Endothelial cell of umbilical vein (primary cell): Measurements from ENCODE around the gene S100A4. TPM values are rescaled to one million over a fixed set of nuclear protein-coding genes. Genes with fewer than 3 reads are reported as not detected.

Source experiments
- BruUV-seq: library from RNA; stranded (reverse); fragments of 400-500 nt; replicated peaks from 2 replicates; lab custom pipeline; 2021; lab: Mats Ljungman, UMichigan
- CTCF ChIA-PET: fragments of 300-600, 350-600 bp; sonication (Branson Sonifier 250); formaldehyde crosslinking; loops from one replicate; lab custom pipeline; 2021; ENCODE audit warnings: antibody characterized with exemption, inconsistent platforms; lab: Charles Lee
- POLR2A ChIA-PET: fragments of 300-600, 350-600 bp; sonication (Branson Sonifier 250); formaldehyde crosslinking; loops from one replicate; lab custom pipeline; 2021; ENCODE audit warnings: antibody characterized with exemption, inconsistent platforms; lab: Charles Lee
- DNase-seq: peaks from one replicate; pipeline ENCODE4 v3.0.0-alpha.2; 2011; ENCODE audit warnings: low read depth, low spot score
- FAIRE-seq: peaks from 2 replicates; lab custom pipeline; 2011; peaks lifted over from hg19 to GRCh38; lab: Jason Lieb, UNC
- H2AFZ ChIP-seq: 2 replicates; pipeline ENCODE4 v1.6.0; 2012; ENCODE audit warnings: low read depth, low read length, control low read depth, inconsistent platforms
- H3K27ac ChIP-seq: 2 replicates; pipeline ENCODE4 v1.5.1; 2011; ENCODE audit warnings: low read depth, mild to moderate bottlenecking, control low read depth, low read length, moderate library complexity; ENCODE audit not compliant: insufficient read depth
- H3K27me3 ChIP-seq, 2 experiments: 2 replicates each; pipeline versions ENCODE4 v1.6.0 to v1.6.1; 2011; ENCODE audit warnings: low read length in 2 of 2, mixed read lengths in 1 of 2; ENCODE audit not compliant: control insufficient read depth in 2 of 2, insufficient read depth in 2 of 2
- H3K36me3 ChIP-seq, 2 experiments: 2 replicates in 1 of 2; 3 replicates in 1 of 2; pipeline ENCODE4 v1.5.1; 2011; ENCODE audit warnings: low read length in 2 of 2, mild to moderate bottlenecking in 1 of 2, moderate library complexity in 1 of 2; ENCODE audit not compliant: control insufficient read depth in 2 of 2, insufficient read depth in 2 of 2; ENCODE audit errors: extremely low read depth in 1 of 2
- H3K4me1 ChIP-seq: 3 replicates; pipeline ENCODE4 v1.5.1; 2011; ENCODE audit warnings: mild to moderate bottlenecking, low read length; ENCODE audit not compliant: control insufficient read depth, insufficient read depth; ENCODE audit errors: extremely low read depth
- H3K4me2 ChIP-seq: 2 replicates; pipeline ENCODE4 v1.6.1; 2011; ENCODE audit warnings: low read length, control low read depth, mixed read lengths; ENCODE audit not compliant: insufficient read depth
- H3K4me3 ChIP-seq, 3 experiments: fragments of 200-600 bp in 1 of 3; sonication (generic), shearing (Covaris generic) in 1 of 3; replicated peaks in 1 of 3; 2 replicates each; pipeline ENCODE4 v1.5.1; 2011 to 2016; ENCODE audit warnings: control low read depth in 3 of 3, low read length in 3 of 3, mild to moderate bottlenecking in 2 of 3, inconsistent platforms in 1 of 3, low read depth in 1 of 3, moderate library complexity in 1 of 3; ENCODE audit not compliant: insufficient read depth in 1 of 3
- H3K79me2 ChIP-seq: 2 replicates; pipeline ENCODE4 v1.6.0; 2012; ENCODE audit warnings: low read length, inconsistent platforms; ENCODE audit not compliant: control insufficient read depth, insufficient read depth
- H3K9ac ChIP-seq: replicated peaks from 2 replicates; pipeline ENCODE3; 2011; ENCODE audit warnings: low read length, control low read depth; ENCODE audit not compliant: insufficient read depth; ENCODE audit errors: extremely low read depth
- H3K9me1 ChIP-seq: replicated peaks from 3 replicates; pipeline ENCODE4 v1.6.0; 2011; ENCODE audit warnings: mild to moderate bottlenecking, low read length; ENCODE audit not compliant: control insufficient read depth, insufficient read depth; ENCODE audit errors: extremely low read depth
- H3K9me3 ChIP-seq: replicated peaks from 2 replicates; pipeline ENCODE4 v1.5.1; 2012; ENCODE audit warnings: low read length, inconsistent platforms; ENCODE audit not compliant: control insufficient read depth, insufficient read depth
- H4K20me1 ChIP-seq: replicated peaks from 2 replicates; pipeline ENCODE3; 2011; ENCODE audit warnings: mild to moderate bottlenecking, low read length; ENCODE audit not compliant: control insufficient read depth, insufficient read depth; ENCODE audit errors: extremely low read depth
- CTCF ChIP-seq, 2 donors: IDR thresholded peaks; 1 replicate in 1 of 2; 2 replicates in 1 of 2; pipeline ENCODE4 v1.5.1; 2011; ENCODE audit warnings: low read length in 2 of 2, mild to moderate bottlenecking in 2 of 2, moderate library complexity in 2 of 2, control low read depth in 1 of 2, inconsistent platforms in 1 of 2, low read depth in 1 of 2; ENCODE audit not compliant: insufficient read depth in 1 of 2; ENCODE audit errors: extremely low read depth in 1 of 2
- EZH2 ChIP-seq: IDR thresholded peaks from 2 replicates; pipeline ENCODE4 v1.6.1; 2012; ENCODE audit warnings: borderline replicate concordance, low read depth, mild to moderate bottlenecking, moderate library complexity, low read length, inconsistent platforms; ENCODE audit not compliant: severe bottlenecking
- FOS ChIP-seq: IDR thresholded peaks from 2 replicates; pipeline ENCODE4 v1.6.1; 2011; ENCODE audit warnings: mild to moderate bottlenecking, low read length, moderate library complexity, borderline replicate concordance; ENCODE audit not compliant: insufficient read depth
- GATA2 ChIP-seq: IDR thresholded peaks from 2 replicates; pipeline ENCODE4 v1.7.0; 2011; ENCODE audit warnings: low read depth, mild to moderate bottlenecking, moderate library complexity, mixed read lengths, low read length; ENCODE audit not compliant: insufficient read length, insufficient read depth
- JUN ChIP-seq: IDR thresholded peaks from 2 replicates; pipeline ENCODE4 v1.6.1; 2011; ENCODE audit warnings: borderline replicate concordance, low read depth; ENCODE audit not compliant: insufficient read length, insufficient read depth
- MAX ChIP-seq: IDR thresholded peaks from 2 replicates; pipeline ENCODE4 v1.6.1; 2011; ENCODE audit not compliant: insufficient read depth, insufficient read length
- MYC ChIP-seq: IDR thresholded peaks from one replicate; pipeline ENCODE4 v1.6.1; 2011; ENCODE audit warnings: mild to moderate bottlenecking, low read depth, low read length
- POLR2A ChIP-seq: IDR thresholded peaks from 2 replicates; pipeline ENCODE4 v1.6.1; 2012; ENCODE audit warnings: low read depth, mild to moderate bottlenecking, control low read depth, low read length
- POLR2AphosphoS5 ChIP-seq: IDR thresholded peaks from 2 replicates; pipeline ENCODE4 v1.6.1; 2012; ENCODE audit warnings: low read depth, mild to moderate bottlenecking, control low read depth, low read length, moderate library complexity; ENCODE audit not compliant: insufficient read depth
- dilution Hi-C: fragments of 300-500 bp; cut with MboI; formaldehyde crosslinking; loops from one replicate; pipeline ENCODE4 v1.15.0; 2019; ENCODE audit warnings: low sequenced_read_pairs; ENCODE audit not compliant: extremely low pct_ligation_motif_present
- intact Hi-C: fragments of 100-400 bp; cut with micrococcal nuclease; formaldehyde crosslinking; loops from one replicate; pipeline ENCODE4 v1.10.0; 2022
- polyA plus RNA-seq, 4 experiments: library from polyadenylated mRNA; depleted of rRNA in 3 of 4; stranded (reverse) in 3 of 4; unstranded in 1 of 4; fragments of >200 nt; gene quantifications; 2 replicates each; pipeline versions ENCODE4 v1.2.1 to v1.2.3, GENCODE V29; 2011 to 2012; ENCODE audit warnings: missing spikeins in 1 of 4
- total RNA-seq: library from RNA; stranded (reverse); gene quantifications from 2 replicates; pipeline ENCODE4 v1.2.3, GENCODE V29; 2021

The S100A4 gene
- total and polyA plus RNA-seq, 2 donors (not counting 3 experiments of a cell fraction or from before 2014, with no cell fraction given), result 1.1 TPM; not detected in 1

GRCh38 chr1:153578490-153578889 is 32.9 kb upstream of the S100A4 start:
- Histone ChIP-seq H2AFZ (no peak overlapping the region), H3K4me2 (no peak overlapping the region), H3K9me1 (no peaks in the 10 kb centered on the region), H4K20me1 (no peaks in the 10 kb centered on the region), H3K79me2 (no peaks in the 10 kb centered on the region), H3K4me1 (no peaks in the 10 kb centered on the region), H3K36me3 (no peaks in the 10 kb centered on the region), H3K27ac (no peak overlapping the region), H3K9me3 (no peaks in the 10 kb centered on the region), H3K4me3 (no peak overlapping the region), H3K9ac (no peak overlapping the region), H3K27me3 (no peaks in the 10 kb centered on the region)
- DNase-seq, result no peak
- BruUV-seq, result no TSS peak
- TF ChIP-seq CTCF (IDR thresholded peaks at IDR 0.05; ENCODE audit: extremely low read depth in 1 of 2, insufficient read depth in 1 of 2, low read depth in 1 of 2, low read length in 2 of 2) (no peak), MYC (no peak), JUN (no peak), GATA2 (no peak), EZH2 (no peak), FOS (no peak), MAX (no peak), POLR2A (no peak), POLR2AphosphoS5 (no peak)
- intact Hi-C loops (no loop called here), dilution Hi-C loops (no loop called here)
- CTCF ChIA-PET, result interaction anchor here (0.8 to 1.6 kb wide), 4 partner anchors 9 to 68 kb away, joined by 3 to 6 read pairs (median 4); partner anchors contain the start of gene S100A13
- no peak for FAIRE-seq
- POLR2A ChIA-PET, result no interaction called here
